Naive thymus-derived CD8-positive, alpha-beta T cell (primary cell): ENCODE data around the gene IMP4. TPM values are rescaled to one million over a fixed set of nuclear protein-coding genes. Genes with fewer than 3 reads are reported as not detected.

Experiments used
- ATAC-seq, 2 donors: fragments of 150-1000 bp; cut with Tn5 transposase in 1 of 2; sonication (Bioruptor Pico), chemical (Tn5 transposase) in 1 of 2; 1 replicate in 1 of 2; 2 replicates in 1 of 2; pipeline ENCODE4 v1.10.0; 2021; ENCODE audit warnings: mild to moderate bottlenecking in 2 of 2, moderate library complexity in 2 of 2
- POLR2A ChIA-PET: fragments of 350-600 bp; sonication (Branson Sonifier 250); formaldehyde crosslinking; loops from one replicate; lab custom pipeline; 2021; ENCODE audit warnings: antibody characterized with exemption; lab: Charles Lee
- DNase-seq, 10 donors: peaks; one replicate each; pipeline versions ENCODE4 v3.0.0 to v3.0.0-alpha.2; 2020 to 2022
- H3K27ac Mint-ChIP-seq, 10 donors: one replicate each; pipeline ENCODE4 v1.8.0; 2020 to 2022; ENCODE audit warnings: mild to moderate bottlenecking in 10 of 10, mixed read lengths in 10 of 10, moderate library complexity in 4 of 10, inconsistent platforms in 1 of 10
- H3K27me3 Mint-ChIP-seq, 5 donors: one replicate each; pipeline ENCODE4 v1.8.0; 2021 to 2022; ENCODE audit warnings: mixed read lengths in 5 of 5
- H3K36me3 Mint-ChIP-seq, 3 donors: one replicate each; pipeline ENCODE4 v1.8.0; 2020 to 2022; ENCODE audit warnings: mixed read lengths in 3 of 3, mild to moderate bottlenecking in 2 of 3, inconsistent platforms in 1 of 3
- H3K4me1 Mint-ChIP-seq, 4 donors: one replicate each; pipeline ENCODE4 v1.8.0; 2021 to 2022; ENCODE audit warnings: mixed read lengths in 4 of 4
- H3K4me3 Mint-ChIP-seq, 10 donors: one replicate each; pipeline ENCODE4 v1.8.0; 2020 to 2022; ENCODE audit warnings: mild to moderate bottlenecking in 10 of 10, mixed read lengths in 10 of 10, moderate library complexity in 6 of 10, inconsistent platforms in 1 of 10
- H3K9me3 Mint-ChIP-seq, 9 donors: one replicate each; pipeline ENCODE4 v1.8.0; 2020 to 2022; ENCODE audit warnings: mixed read lengths in 9 of 9, mild to moderate bottlenecking in 3 of 9, inconsistent platforms in 1 of 9, moderate library complexity in 1 of 9
- polyA plus RNA-seq, 3 donors: library from polyadenylated mRNA; unstranded; fragments of 300-500 nt; fragmentation: Illumina TruSeq; gene quantifications; one replicate each; pipeline ENCODE4 v1.2.3, GENCODE V29; 2021
- total RNA-seq, 8 experiments: library from RNA in 2 of 8; stranded (reverse) in 2 of 8; gene quantifications; one replicate each; pipeline ENCODE4 v1.2.3 and lab custom pipeline; 2021 to 2026

IMP4 gene
- total and polyA plus RNA-seq, 5 experiments from 2014 or later: 58.4 to 99.6 (median 94.0) TPM

DNA sequence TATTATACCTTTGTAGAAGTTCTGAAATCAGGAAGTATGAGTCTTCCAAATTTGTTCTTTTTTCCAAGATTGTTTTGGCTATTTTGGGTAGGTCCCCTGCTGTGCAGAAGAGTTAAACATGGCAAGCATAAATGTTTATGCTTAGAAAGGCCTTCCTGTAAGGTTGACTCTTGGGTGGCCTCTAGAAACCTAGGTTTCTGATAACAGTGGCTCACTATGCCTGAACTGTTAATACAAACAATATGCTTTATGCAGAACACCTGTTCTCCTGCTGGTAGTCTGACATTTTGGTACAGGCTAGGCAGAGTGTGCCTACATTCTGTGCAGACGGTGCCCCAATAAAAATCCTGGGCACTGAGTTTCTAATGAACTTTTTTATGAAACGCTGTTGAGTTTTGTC lies 23.3 kb downstream of the IMP4 start:
- no peak for DNase-seq
- POLR2A ChIA-PET: no interaction called here
- no peak overlapping the region for H3K27ac Mint-ChIP-seq
- peaks cover 0 to 2% (median 0%) of the 10 kb centered on the region in 3 donors for H3K36me3 Mint-ChIP-seq
- no peak overlapping the region for H3K4me3 Mint-ChIP-seq
- no peaks in the 10 kb centered on the region for H3K9me3 Mint-ChIP-seq
- peaks cover 11 to 17% (median 15%) of the 10 kb centered on the region in 4 donors for H3K4me1 Mint-ChIP-seq
- H3K27me3 Mint-ChIP-seq: peaks cover 0 to 6% (median 2%) of the 10 kb centered on the region in 5 donors
- ATAC-seq: no peak

DNA sequence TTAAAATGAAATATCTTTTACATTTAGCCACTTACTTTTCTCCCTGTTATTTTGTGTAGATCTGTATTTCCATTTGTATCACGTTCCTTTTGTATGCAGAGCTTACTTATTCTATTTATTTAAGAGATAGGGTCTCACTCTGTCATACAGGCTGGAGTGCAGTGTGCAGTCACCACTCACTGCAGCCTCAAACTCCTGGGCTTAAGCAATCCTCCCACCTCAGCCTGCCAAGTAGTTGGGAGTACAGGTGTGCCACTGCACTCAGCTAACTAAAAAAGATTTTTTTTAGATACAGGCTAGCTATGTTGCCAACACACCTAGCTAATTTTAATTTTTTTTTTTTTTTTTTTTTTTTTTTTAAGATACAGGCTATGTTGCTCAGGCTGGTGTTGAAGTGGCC lies 24.0 kb downstream of the IMP4 start:
- ATAC-seq: no peak
- Mint-ChIP-seq H3K9me3 (no peaks in the 10 kb centered on the region), H3K27me3 (peaks cover 0 to 6% (median 2%) of the 10 kb centered on the region in 5 donors), H3K4me3 (no peak overlapping the region), H3K27ac (no peak overlapping the region), H3K36me3 (peaks cover 0 to 2% (median 0%) of the 10 kb centered on the region in 3 donors), H3K4me1 (peaks cover 18 to 25% (median 22%) of the 10 kb centered on the region in 4 donors)
- POLR2A ChIA-PET: interaction anchor here (0.7 kb wide), 1 partner anchor 14 kb away, joined by 11 read pairs; no protein-coding TSS in a partner anchor
- no peak for DNase-seq

DNA sequence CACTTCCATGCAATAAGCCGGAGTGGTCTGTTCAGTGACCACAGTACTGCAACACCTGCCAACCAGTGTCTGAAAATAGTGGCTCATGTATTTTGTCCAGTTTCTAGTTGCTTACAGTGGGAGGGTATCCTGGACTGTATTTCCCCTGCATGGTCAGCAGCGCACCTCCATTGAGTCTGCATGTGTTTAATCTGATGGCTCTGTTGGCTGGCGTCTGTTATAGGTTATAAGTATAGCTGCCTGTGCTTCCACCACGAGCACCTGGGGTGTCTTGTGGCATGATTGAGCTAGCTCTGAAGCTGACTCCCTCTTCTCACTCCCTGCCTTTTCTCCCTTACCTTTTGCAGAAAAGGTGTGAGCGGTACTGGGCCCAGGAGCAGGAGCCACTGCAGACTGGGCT lies 26.1 kb downstream of the IMP4 start:
- Mint-ChIP-seq H3K4me1 (peaks cover 23 to 39% (median 37%) of the 10 kb centered on the region in 4 donors), H3K27ac (no peak overlapping the region), H3K4me3 (no peak overlapping the region), H3K9me3 (no peaks in the 10 kb centered on the region), H3K36me3 (peaks cover 0 to 2% (median 0%) of the 10 kb centered on the region in 3 donors), H3K27me3 (peaks cover 0 to 2% (median 0%) of the 10 kb centered on the region in 5 donors)
- POLR2A ChIA-PET: interaction anchor here (5.2 kb wide), 1 partner anchor 26 kb away, joined by 69 read pairs; the partner anchor contains the start of gene IMP4
- ATAC-seq (no peak), DNase-seq (no peak)

GRCh38 chr2:130369311-130369964 lies 26.7 kb downstream of the IMP4 start:
- peaks cover 23 to 45% (median 41%) of the 10 kb centered on the region in 4 donors for H3K4me1 Mint-ChIP-seq
- H3K27ac Mint-ChIP-seq: peak overlapping the region in 7 of 10 donors; percentile 26 to 98 (median 80)
- DNase-seq (no peak), ATAC-seq (no peak)
- no peaks in the 10 kb centered on the region for H3K36me3 Mint-ChIP-seq
- peak overlapping the region in 5 of 10 donors; percentile 88 to 97 (median 90) for H3K4me3 Mint-ChIP-seq
- no peaks in the 10 kb centered on the region for H3K27me3 Mint-ChIP-seq
- H3K9me3 Mint-ChIP-seq: no peaks in the 10 kb centered on the region
- POLR2A ChIA-PET: interaction anchor here (5.2 kb wide), 1 partner anchor 26 kb away, joined by 69 read pairs; the partner anchor contains the start of gene IMP4

GRCh38 chr2:130369965-130370341 lies 27.3 kb downstream of the IMP4 start:
- Mint-ChIP-seq H3K4me3 (peak overlapping the region in 8 of 10 donors; percentile 39 to 97 (median 90)), H3K36me3 (peaks cover 0 to 1% (median 0%) of the 10 kb centered on the region in 3 donors), H3K4me1 (peaks cover 24 to 50% (median 45%) of the 10 kb centered on the region in 4 donors), H3K27ac (peak overlapping the region; percentile 17 to 98 (median 94)), H3K9me3 (no peaks in the 10 kb centered on the region), H3K27me3 (no peaks in the 10 kb centered on the region)
- ATAC-seq (no peak), DNase-seq (no peak)
- POLR2A ChIA-PET: interaction anchor here (1.0 to 5.2 kb wide), 2 partner anchors 27 to 189 kb away, joined by 4 to 69 read pairs; partner anchors contain the start of genes IMP4 and SMPD4

GRCh38 chr2:130370490-130370889 lies 27.8 kb downstream of the IMP4 start:
- peak; percentile 41 to 51 for ATAC-seq
- no peaks in the 10 kb centered on the region for H3K9me3 Mint-ChIP-seq
- H3K36me3 Mint-ChIP-seq: peaks cover 0 to 6% (median 0%) of the 10 kb centered on the region in 3 donors
- DNase-seq: peak in 5 of 10 donors; percentile 30 to 46 (median 35)
- peak overlapping the region; percentile 80 to 98 (median 94) for H3K27ac Mint-ChIP-seq
- POLR2A ChIA-PET: interaction anchor here (1.0 to 5.2 kb wide), 2 partner anchors 27 to 189 kb away, joined by 4 to 69 read pairs; partner anchors contain the start of genes IMP4 and SMPD4
- peaks cover 28 to 55% (median 50%) of the 10 kb centered on the region in 4 donors for H3K4me1 Mint-ChIP-seq
- peak overlapping the region; percentile 88 to 97 (median 92) for H3K4me3 Mint-ChIP-seq
- H3K27me3 Mint-ChIP-seq: no peaks in the 10 kb centered on the region

- H3K9me3 Mint-ChIP-seq: no peaks in the 10 kb centered on the region
- peaks cover 0 to 6% (median 6%) of the 10 kb centered on the region in 3 donors for H3K36me3 Mint-ChIP-seq
- ATAC-seq: peak; percentile 2 to 11
- peaks cover 33 to 66% (median 61%) of the 10 kb centered on the region in 4 donors for H3K4me1 Mint-ChIP-seq
- peak overlapping the region; percentile 88 to 97 (median 92) for H3K4me3 Mint-ChIP-seq
- H3K27me3 Mint-ChIP-seq: no peaks in the 10 kb centered on the region
- POLR2A ChIA-PET: interaction anchor here (1.3 to 5.2 kb wide), 2 partner anchors 29 to 190 kb away, joined by 3 to 69 read pairs; partner anchors contain the start of genes IMP4 and SMPD4
- peak overlapping the region; percentile 80 to 98 (median 94) for H3K27ac Mint-ChIP-seq
- no peak for DNase-seq
Measured at GRCh38 chr2:130371723-130372054, 29.0 kb downstream of the IMP4 start.

- Mint-ChIP-seq H3K27ac (peak overlapping the region; percentile 80 to 98 (median 94)), H3K4me1 (peaks cover 33 to 72% (median 67%) of the 10 kb centered on the region in 4 donors), H3K4me3 (peak overlapping the region; percentile 88 to 97 (median 92)), H3K27me3 (no peaks in the 10 kb centered on the region), H3K36me3 (peaks cover 0 to 6% (median 6%) of the 10 kb centered on the region in 3 donors), H3K9me3 (no peaks in the 10 kb centered on the region)
- POLR2A ChIA-PET: interaction anchor here (0.7 to 5.2 kb wide), 4 partner anchors 17 to 191 kb away, joined by 3 to 69 read pairs (median 6); partner anchors contain the start of genes IMP4, PTPN18 and SMPD4
- DNase-seq (peak; percentile 37 to 81 (median 65)), ATAC-seq (peak; percentile 78)
Measured at GRCh38 chr2:130372055-130372832, 29.5 kb downstream of the IMP4 start.

- H3K27ac Mint-ChIP-seq: peak overlapping the region; percentile 63 to 89 (median 80)
- peaks cover 36 to 79% (median 74%) of the 10 kb centered on the region in 4 donors for H3K4me1 Mint-ChIP-seq
- DNase-seq: no peak
- no peaks in the 10 kb centered on the region for H3K27me3 Mint-ChIP-seq
- POLR2A ChIA-PET: interaction anchor here (0.6 to 5.2 kb wide), 4 partner anchors 18 to 192 kb away, joined by 4 to 69 read pairs (median 6); partner anchors contain the start of genes IMP4, PTPN18 and SMPD4
- peak overlapping the region; percentile 64 to 97 (median 88) for H3K4me3 Mint-ChIP-seq
- peak; percentile 14 to 15 for ATAC-seq
- H3K36me3 Mint-ChIP-seq: peaks cover 0 to 6% (median 6%) of the 10 kb centered on the region in 3 donors
- no peaks in the 10 kb centered on the region for H3K9me3 Mint-ChIP-seq
Measured at GRCh38 chr2:130372833-130373807, 30.4 kb downstream of the IMP4 start.

GRCh38 chr2:130373808-130374365 lies 31.2 kb downstream of the IMP4 start:
- Mint-ChIP-seq H3K27me3 (no peaks in the 10 kb centered on the region), H3K4me1 (peaks cover 36 to 87% (median 79%) of the 10 kb centered on the region in 4 donors), H3K9me3 (no peaks in the 10 kb centered on the region), H3K36me3 (peaks cover 0 to 6% (median 6%) of the 10 kb centered on the region in 3 donors), H3K4me3 (peak overlapping the region in 7 of 10 donors; percentile 24 to 97 (median 85)), H3K27ac (peak overlapping the region in 9 of 10 donors; percentile 28 to 88 (median 79))
- ATAC-seq: no peak
- POLR2A ChIA-PET: interaction anchor here (0.6 to 5.2 kb wide), 3 partner anchors 19 to 31 kb away, joined by 4 to 69 read pairs (median 8); partner anchors contain the start of genes IMP4 and PTPN18
- no peak for DNase-seq
